Left ventricle myocardium superior (tissue), 1 donor: Measurements from ENCODE around the gene CLPTM1L. TPM values are rescaled to one million over a fixed set of nuclear protein-coding genes. Genes with fewer than 3 reads are reported as not detected.
"Not testable (repeated sequence)": the region's sequence is repeated elsewhere in the genome, so short reads cannot be mapped to it uniquely, and the experiment has no call there.

ENCODE experiments used
- ATAC-seq: fragments of 200-7000 bp; cut with Tn5 transposase; one replicate; pipeline ENCODE4 v1.9.1; 2020; ENCODE audit warnings: mild to moderate bottlenecking, moderate library complexity
- DNase-seq: peaks from one replicate; pipeline ENCODE4 v3.0.0-alpha.2; 2020
- intact Hi-C: fragments of 100-400 bp; cut with micrococcal nuclease; formaldehyde crosslinking; loops from one replicate; pipeline ENCODE4 v1.11.0; 2022
- total RNA-seq: library from RNA; stranded (reverse); fragmentation: NEBNext Ultra II Directional; extraction: Animal tissue kit (Norgen Biotek cat#: 25700); gene quantifications from one replicate; pipeline ENCODE4 v1.2.1, GENCODE V29; 2021
- donor health status: DM: no; HTN: yes; CAD: no; lungs with severe emphysema.

The CLPTM1L gene
- total RNA-seq, 1 donor from 2014 or later: 31.5 TPM

- intact Hi-C loops: no loop called here
- DNase-seq: no peak
Observed at GRCh38 chr5:1363160-1363559, 18.3 kb upstream of the CLPTM1L start.

GRCh38 chr5:1362242-1363015, 17.5 kb upstream of the CLPTM1L start:
- ATAC-seq (no peak), DNase-seq (no peak)
- intact Hi-C loops: no loop called here

More at GRCh38 chr5:1363160-1363559, 18.3 kb upstream of the CLPTM1L start:
- ATAC-seq: no peak

GRCh38 chr5:1360861-1361260, 16.0 kb upstream of the CLPTM1L start:
- no peak for ATAC-seq
- DNase-seq: no peak
- intact Hi-C loops: no loop called here

- ATAC-seq, DNase-seq, intact Hi-C loops: not testable (repeated sequence)
Observed at GRCh38 chr5:1360367-1360766, 15.5 kb upstream of the CLPTM1L start.

GRCh38 chr5:1359713-1360112, 14.8 kb upstream of the CLPTM1L start:
- intact Hi-C loops: no loop called here
- ATAC-seq: no peak
- DNase-seq: no peak

GRCh38 chr5:1359031-1359645, 14.2 kb upstream of the CLPTM1L start:
- intact Hi-C loops: no loop called here
- DNase-seq (no peak), ATAC-seq (no peak)

GRCh38 chr5:1358726-1359025, 13.8 kb upstream of the CLPTM1L start:
- intact Hi-C loops: no loop called here
- ATAC-seq (no peak), DNase-seq (no peak)

- ATAC-seq (no peak), DNase-seq (no peak)
- intact Hi-C loops: no loop called here
Observed at GRCh38 chr5:1357946-1358725, 13.2 kb upstream of the CLPTM1L start.

GRCh38 chr5:1356873-1357787, 12.2 kb upstream of the CLPTM1L start:
- intact Hi-C loops: no loop called here
- ATAC-seq (no peak), DNase-seq (no peak)

GRCh38 chr5:1354576-1354975, 9.7 kb upstream of the CLPTM1L start:
- ATAC-seq (no peak), DNase-seq (no peak)
- intact Hi-C loops: no loop called here

GRCh38 chr5:1352231-1353219, 7.6 kb upstream of the CLPTM1L start:
- intact Hi-C loops: no loop called here
- ATAC-seq (no peak), DNase-seq (no peak)

- DNase-seq: no peak
- intact Hi-C loops: no loop called here
- ATAC-seq: no peak
Observed at GRCh38 chr5:1351156-1351555, 6.3 kb upstream of the CLPTM1L start.

- ATAC-seq: no peak
- no peak for DNase-seq
- intact Hi-C loops: no loop called here
Observed at GRCh38 chr5:1349246-1349645, 4.3 kb upstream of the CLPTM1L start.

GRCh38 chr5:1348986-1349245, 4.0 kb upstream of the CLPTM1L start:
- no peak for DNase-seq
- intact Hi-C loops: no loop called here
- ATAC-seq: no peak

- intact Hi-C loops: no loop called here
- ATAC-seq (no peak), DNase-seq (no peak)
Observed at GRCh38 chr5:1347571-1347970, 2.7 kb upstream of the CLPTM1L start.

- ATAC-seq: no peak
- no peak for DNase-seq
- intact Hi-C loops: no loop called here
Observed at GRCh38 chr5:1346627-1347440, 1.9 kb upstream of the CLPTM1L start.

- intact Hi-C loops: no loop called here
- ATAC-seq (no peak), DNase-seq (no peak)
Observed at GRCh38 chr5:1345876-1346626, 1.2 kb upstream of the CLPTM1L start.
